GM10847 (cell line): ENCODE results near the gene CYP4F12.

ENCODE experiments used
- POLR2A ChIP-seq: IDR thresholded peaks from 2 replicates; pipeline ENCODE4 v1.6.1; 2011; ENCODE audit not compliant: insufficient read length; ENCODE audit errors: extremely low read depth

The CYP4F12 gene

GRCh38 chr19:15671891-15672579, 852 bp upstream of the CYP4F12 start:
- no peak for TF ChIP-seq POLR2A

- TF ChIP-seq POLR2A, result no peak
These were observed 328 bp downstream of the CYP4F12 start for GRCh38 chr19:15673176-15673654.

GRCh38 chr19:15675560-15675959, 2.7 kb downstream of the CYP4F12 start:
- no peak for TF ChIP-seq POLR2A

- TF ChIP-seq POLR2A, result no peak
These were observed 6.2 kb downstream of the CYP4F12 start for GRCh38 chr19:15679089-15679488.

- TF ChIP-seq POLR2A, result no peak
These were observed 7.8 kb downstream of the CYP4F12 start for GRCh38 chr19:15680478-15681322.

GRCh38 chr19:15683411-15683810, 10.5 kb downstream of the CYP4F12 start:
- TF ChIP-seq POLR2A, result no peak

- no peak for TF ChIP-seq POLR2A
These were observed 11.9 kb downstream of the CYP4F12 start for GRCh38 chr19:15684828-15685227.

- TF ChIP-seq POLR2A, result no peak
These were observed 23.8 kb downstream of the CYP4F12 start for GRCh38 chr19:15696654-15697194.

GRCh38 chr19:15701757-15702533, 29.1 kb downstream of the CYP4F12 start:
- no peak for TF ChIP-seq POLR2A

GRCh38 chr19:15702534-15702930, 29.6 kb downstream of the CYP4F12 start:
- no peak for TF ChIP-seq POLR2A

- no peak for TF ChIP-seq POLR2A
These were observed 41.8 kb downstream of the CYP4F12 start for GRCh38 chr19:15714638-15715037.

GRCh38 chr19:15715642-15716041, 42.8 kb downstream of the CYP4F12 start:
- no peak for TF ChIP-seq POLR2A

- no peak for TF ChIP-seq POLR2A
These were observed 44.9 kb downstream of the CYP4F12 start for GRCh38 chr19:15717809-15718208.

GRCh38 chr19:15721268-15721667, 48.4 kb downstream of the CYP4F12 start:
- TF ChIP-seq POLR2A, result no peak

- TF ChIP-seq POLR2A, result no peak
These were observed 50.1 kb downstream of the CYP4F12 start for GRCh38 chr19:15722956-15723355.
